Tongue (tissue), 2 donors: ENCODE data around the gene ZBTB1. TPM values are rescaled to one million over a fixed set of nuclear protein-coding genes. Genes with fewer than 3 reads are reported as not detected.
A peak's percentile ranks its signal among the peaks of the same experiment; 100 is the strongest.
"Not testable (repeated sequence)": the region's sequence is repeated elsewhere in the genome, so short reads cannot be mapped to it uniquely, and the experiment has no call there.

Experiments used
- DNase-seq: peaks from one replicate; pipeline ENCODE4 v3.0.0-alpha.2; 2015
- total RNA-seq: library from RNA; depleted of rRNA; stranded (reverse); fragments of >200 nt; gene quantifications from one replicate; pipeline ENCODE4 v1.2.3, GENCODE V29; 2014

The ZBTB1 gene
- total RNA-seq, 1 donor from 2014 or later = 56.3 TPM

- DNase-seq = no peak
These were observed 4.5 kb upstream of the ZBTB1 start for GRCh38 chr14:64500088-64500487.

GRCh38 chr14:64501411-64502171 is 3.0 kb upstream of the ZBTB1 start:
- no peak for DNase-seq

- no peak for DNase-seq
These were observed 2.1 kb upstream of the ZBTB1 start for GRCh38 chr14:64502456-64502855.

- DNase-seq = peak; percentile 61
These were observed 1.6 kb upstream of the ZBTB1 start for GRCh38 chr14:64502887-64503433.

- DNase-seq = peak; percentile 97
These were observed 898 bp upstream of the ZBTB1 start, which contains the start of gene ZBTB25 for GRCh38 chr14:64503434-64504309. TSS of gene ZBTB25 (minus strand) at chr14:64503838. CDS start at chr14:64490533, 13,305 bp downstream.

GRCh38 chr14:64504897-64505794 is 576 bp downstream of the ZBTB1 start:
- DNase-seq = peak; percentile 97

- no peak for DNase-seq
These were observed 2.2 kb downstream of the ZBTB1 start for GRCh38 chr14:64506721-64507120.

- DNase-seq = no peak
These were observed 3.0 kb downstream of the ZBTB1 start for GRCh38 chr14:64507376-64508156.

- DNase-seq = no peak
These were observed 3.7 kb downstream of the ZBTB1 start for GRCh38 chr14:64508215-64508776.

- DNase-seq = no peak
These were observed 4.5 kb downstream of the ZBTB1 start for GRCh38 chr14:64509036-64509435.

- peak; percentile 88 for DNase-seq
These were observed 6.5 kb downstream of the ZBTB1 start for GRCh38 chr14:64510825-64511671.

GRCh38 chr14:64513271-64513670 is 8.7 kb downstream of the ZBTB1 start:
- no peak for DNase-seq

GRCh38 chr14:64515053-64515452 is 10.5 kb downstream of the ZBTB1 start:
- no peak for DNase-seq

GRCh38 chr14:64516969-64517368 is 12.4 kb downstream of the ZBTB1 start:
- no peak for DNase-seq

- not testable (repeated sequence) for DNase-seq
These were observed 13.1 kb downstream of the ZBTB1 start for GRCh38 chr14:64517667-64518066.

- no peak for DNase-seq
These were observed 13.7 kb downstream of the ZBTB1 start for GRCh38 chr14:64518229-64518628.

GRCh38 chr14:64520699-64521098 is 16.1 kb downstream of the ZBTB1 start:
- no peak for DNase-seq

- no peak for DNase-seq
These were observed 18.2 kb downstream of the ZBTB1 start for GRCh38 chr14:64522591-64523355.

GRCh38 chr14:64525354-64525753 is 20.8 kb downstream of the ZBTB1 start:
- DNase-seq = no peak
